Keratinocyte (primary cell): Measurements from ENCODE around the gene ADAMTS17. TPM values are rescaled to one million over a fixed set of nuclear protein-coding genes. Genes with fewer than 3 reads are reported as not detected.

Source experiments
- DNase-seq: peaks from one replicate; pipeline ENCODE4 v3.0.0-alpha.2; 2011; ENCODE audit warnings: low read depth, missing footprints, low spot score
- FAIRE-seq: peaks from 2 replicates; lab custom pipeline; 2011; peaks lifted over from hg19 to GRCh38; lab: Jason Lieb, UNC
- H2AFZ ChIP-seq: 2 replicates; pipeline ENCODE4 v1.6.0; 2012; ENCODE audit warnings: low read length, control low read depth, inconsistent platforms; ENCODE audit not compliant: control insufficient read depth
- H3K27ac ChIP-seq: 2 replicates; pipeline ENCODE4 v1.5.1; 2011; ENCODE audit warnings: low read length; ENCODE audit not compliant: control insufficient read depth, insufficient read depth
- H3K27me3 ChIP-seq: 3 replicates; pipeline ENCODE4 v1.6.0; 2011; ENCODE audit warnings: low read length; ENCODE audit not compliant: control insufficient read depth, insufficient read depth; ENCODE audit errors: extremely low read depth
- H3K36me3 ChIP-seq, 2 experiments: 2 replicates in 1 of 2; 3 replicates in 1 of 2; pipeline ENCODE4 v1.5.1; 2011; ENCODE audit warnings: low read length in 2 of 2, mild to moderate bottlenecking in 1 of 2; ENCODE audit not compliant: control insufficient read depth in 2 of 2, insufficient read depth in 2 of 2; ENCODE audit errors: extremely low read depth in 1 of 2
- H3K4me1 ChIP-seq: 3 replicates; pipeline ENCODE4 v1.5.1; 2011; ENCODE audit warnings: low read length; ENCODE audit not compliant: control insufficient read depth, insufficient read depth; ENCODE audit errors: extremely low read depth
- H3K4me2 ChIP-seq: 3 replicates; pipeline ENCODE4 v1.6.0; 2011; ENCODE audit warnings: low read depth, low read length; ENCODE audit not compliant: control insufficient read depth, insufficient read depth; ENCODE audit errors: extremely low read depth
- H3K4me3 ChIP-seq, 3 experiments: fragments of 200-600 bp in 1 of 3; sonication (generic) in 1 of 3; 2 replicates in 2 of 3; 3 replicates in 1 of 3; pipeline ENCODE4 v1.5.1; 2011 to 2016; ENCODE audit warnings: low read length in 3 of 3, mild to moderate bottlenecking in 3 of 3, control low read depth in 2 of 3, inconsistent platforms in 1 of 3, low read depth in 1 of 3, mixed read lengths in 1 of 3, mixed run types in 1 of 3, moderate library complexity in 1 of 3; ENCODE audit not compliant: control insufficient read depth in 2 of 3, insufficient read depth in 2 of 3; ENCODE audit errors: extremely low read depth in 1 of 3
- H3K79me2 ChIP-seq: 2 replicates; pipeline ENCODE4 v1.6.0; 2012; ENCODE audit warnings: low read length; ENCODE audit not compliant: control insufficient read depth, insufficient read depth
- H3K9ac ChIP-seq: 3 replicates; pipeline ENCODE4 v1.6.0; 2011; ENCODE audit warnings: low read length; ENCODE audit not compliant: control insufficient read depth, insufficient read depth; ENCODE audit errors: extremely low read depth
- H3K9me1 ChIP-seq: 3 replicates; pipeline ENCODE4 v1.6.0; 2011; ENCODE audit warnings: low read length; ENCODE audit not compliant: control insufficient read depth, insufficient read depth; ENCODE audit errors: extremely low read depth
- H3K9me3 ChIP-seq: 2 replicates; pipeline ENCODE4 v1.5.1; 2012; ENCODE audit warnings: low read depth, low read length; ENCODE audit not compliant: control insufficient read depth
- H4K20me1 ChIP-seq: 3 replicates; pipeline ENCODE4 v1.6.0; 2011; ENCODE audit warnings: low read length; ENCODE audit not compliant: control insufficient read depth, insufficient read depth; ENCODE audit errors: extremely low read depth
- CTCF ChIP-seq, 3 experiments: IDR thresholded peaks in 1 of 3; conservative IDR thresholded peaks in 1 of 3; optimal IDR thresholded peaks in 1 of 3; 2 replicates in 2 of 3; 3 replicates in 1 of 3; pipeline versions ENCODE3 to v1.5.1; 2011; ENCODE audit warnings: low read length in 3 of 3, mild to moderate bottlenecking in 3 of 3, moderate library complexity in 2 of 3, control low read depth in 1 of 3, inconsistent platforms in 1 of 3; ENCODE audit not compliant: insufficient read depth in 2 of 3; ENCODE audit errors: extremely low read depth in 1 of 3
- EZH2 ChIP-seq: IDR thresholded peaks from one replicate; pipeline ENCODE4 v1.6.1; 2012; ENCODE audit warnings: inconsistent platforms, mild to moderate bottlenecking, low read length, moderate library complexity
- dilution Hi-C: fragments of 300-500 bp; cut with MboI; formaldehyde crosslinking; loops from one replicate; pipeline ENCODE4 v1.7.0; 2020; ENCODE audit warnings: low sequenced_read_pairs; ENCODE audit not compliant: extremely low pct_ligation_motif_present
- polyA plus RNA-seq, 5 experiments: library from polyadenylated mRNA; depleted of rRNA in 3 of 5; stranded (reverse) in 3 of 5; stranded (forward) in 1 of 5; unstranded in 1 of 5; fragments of >200 nt; gene quantifications; 1 replicate in 1 of 5; 2 replicates in 3 of 5; 3 replicates in 1 of 5; pipeline versions ENCODE4 v1.2.1 to v1.2.3, GENCODE V29; 2011 to 2012; ENCODE audit warnings: missing spikeins in 2 of 5, low read depth in 1 of 5, low replicate concordance in 1 of 5

Gene ADAMTS17
- polyA plus RNA-seq, 1 donor (not counting 4 experiments of a cell fraction or from before 2014, with no cell fraction given): 0.18 TPM

GRCh38 chr15:100242989-100243388 lies 98.8 kb downstream of the ADAMTS17 start:
- Histone ChIP-seq H2AFZ (no peak overlapping the region), H3K36me3 (no peaks in the 10 kb centered on the region), H3K27me3 (no peaks in the 10 kb centered on the region), H4K20me1 (no peaks in the 10 kb centered on the region), H3K27ac (no peak overlapping the region), H3K4me3 (no peak overlapping the region), H3K4me1 (no peaks in the 10 kb centered on the region), H3K9me1 (no peaks in the 10 kb centered on the region), H3K79me2 (no peaks in the 10 kb centered on the region), H3K9ac (no peak overlapping the region), H3K9me3 (no peaks in the 10 kb centered on the region), H3K4me2 (no peak overlapping the region)
- TF ChIP-seq EZH2: no peak
- no peak for TF ChIP-seq CTCF (optimal IDR thresholded peaks at IDR 0.05 in 1 of 3, IDR thresholded peaks at IDR 0.05 in 1 of 3, conservative IDR thresholded peaks at IDR 0.05 in 1 of 3; ENCODE audit: extremely low read depth in 1 of 3, insufficient read depth in 2 of 3, low read length in 3 of 3)
- DNase-seq (no peak), FAIRE-seq (no peak)
- dilution Hi-C loops: no loop called here

GRCh38 chr15:100241572-100242482 lies 99.9 kb downstream of the ADAMTS17 start:
- no peak overlapping the region for H3K27ac ChIP-seq

More at GRCh38 chr15:100241572-100242482, 99.9 kb downstream of the ADAMTS17 start:
- no peak for FAIRE-seq
- H3K79me2 ChIP-seq: no peaks in the 10 kb centered on the region
- no peaks in the 10 kb centered on the region for H3K9me1 ChIP-seq
- no peaks in the 10 kb centered on the region for H3K9me3 ChIP-seq
- H3K4me2 ChIP-seq: no peak overlapping the region
- dilution Hi-C loops: no loop called here
- no peaks in the 10 kb centered on the region for H3K36me3 ChIP-seq
- H4K20me1 ChIP-seq: no peaks in the 10 kb centered on the region
- peak; percentile 66 for DNase-seq
- no peaks in the 10 kb centered on the region for H3K4me1 ChIP-seq
- no peak overlapping the region for H3K9ac ChIP-seq
- TF ChIP-seq EZH2 (no peak), CTCF (optimal IDR thresholded peaks at IDR 0.05 in 1 of 3, IDR thresholded peaks at IDR 0.05 in 1 of 3, conservative IDR thresholded peaks at IDR 0.05 in 1 of 3; ENCODE audit: extremely low read depth in 1 of 3, insufficient read depth in 2 of 3, low read length in 3 of 3) (peak in 1 of 3 experiments; percentile 7)
- no peak overlapping the region for H2AFZ ChIP-seq
- no peak overlapping the region for H3K4me3 ChIP-seq
- no peaks in the 10 kb centered on the region for H3K27me3 ChIP-seq
